22Rv1 (cell line): ENCODE data around the gene KLF13.

Experiments used
- CTCF ChIP-seq: fragments of 450-650 bp; IDR thresholded peaks from 2 replicates; pipeline ENCODE4 v1.5.1; 2017; ENCODE audit warnings: mild to moderate bottlenecking
- ZFX ChIP-seq: fragments of 450-650 bp; IDR thresholded peaks from 2 replicates; pipeline ENCODE4 v1.6.1; 2017; ENCODE audit warnings: antibody characterized with exemption, borderline replicate concordance

DNA sequence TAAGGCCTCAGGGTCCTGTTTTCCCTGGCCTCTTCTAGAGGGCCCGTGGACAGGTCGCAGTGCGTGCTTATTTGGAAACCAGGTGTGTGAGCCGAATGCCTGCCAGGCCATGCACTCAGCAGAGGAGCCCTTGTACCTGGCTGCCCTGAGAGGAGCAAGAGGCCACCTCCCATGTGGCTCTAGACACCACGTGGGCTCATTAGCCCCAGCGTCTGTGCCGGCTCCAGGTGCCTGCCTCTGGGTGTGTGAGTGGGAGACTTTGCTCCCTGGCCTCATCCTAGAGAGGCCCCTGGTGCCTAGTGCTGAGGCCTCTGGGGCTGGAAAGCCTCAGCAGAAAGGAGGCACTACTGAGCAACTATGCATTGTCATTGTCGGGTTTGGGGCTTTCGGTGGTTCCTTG lies 50.4 kb downstream of the KLF13 start:
- TF ChIP-seq CTCF: no peak
- TF ChIP-seq ZFX: no peak
